HepG2 (cell line): ENCODE data around the gene CARHSP1. TPM values are rescaled to one million over a fixed set of nuclear protein-coding genes. Genes with fewer than 3 reads are reported as not detected.

ENCODE experiments used
- ATF7-NPFF ChIP-seq: sonication (generic); formaldehyde crosslinking; IDR thresholded peaks from 2 replicates; pipeline ENCODE4 v1.8.1; 2023; ENCODE audit warnings: mild to moderate bottlenecking, low read depth, missing genetic modification reagents, moderate library complexity
- CSRNP2 ChIP-seq: sonication (generic); formaldehyde crosslinking; conservative IDR thresholded peaks from 2 replicates; pipeline ENCODE4 v1.8.0; 2022; ENCODE audit warnings: low read depth, missing genetic modification reagents
- DBP ChIP-seq: sonication (generic); formaldehyde crosslinking; IDR thresholded peaks from 2 replicates; pipeline ENCODE4 v1.4.0; 2020; ENCODE audit warnings: missing genetic modification reagents; ENCODE audit errors: not compliant biosample characterization
- HMGXB4 ChIP-seq, 2 experiments: sonication (generic) in 1 of 2; formaldehyde crosslinking in 1 of 2; IDR thresholded peaks; 2 replicates each; pipeline versions ENCODE4 v1.4.0 to v1.6.1; 2018 to 2020; ENCODE audit warnings: missing genetic modification reagents in 2 of 2, borderline replicate concordance in 1 of 2, low read depth in 1 of 2, mild to moderate bottlenecking in 1 of 2, missing biosample characterization in 1 of 2
- MTA1 ChIP-seq: sonication (generic); formaldehyde crosslinking; IDR thresholded peaks from 2 replicates; pipeline ENCODE4 v1.4.0; 2020; ENCODE audit warnings: missing genetic modification reagents, mild to moderate bottlenecking, borderline replicate concordance
- PAF1 ChIP-seq: IDR thresholded peaks from 2 replicates; pipeline ENCODE4 v1.6.1; 2016; ENCODE audit warnings: missing genetic modification reagents, missing compliant biosample characterization
- POLR2AphosphoS5 ChIP-seq: IDR thresholded peaks from 2 replicates; pipeline ENCODE4 v1.6.1; 2012; ENCODE audit warnings: low read depth, low read length
- PRDM4 ChIP-seq: sonication (generic); formaldehyde crosslinking; IDR thresholded peaks from 2 replicates; pipeline ENCODE4 v1.9.0; 2021; ENCODE audit warnings: missing genetic modification reagents, borderline replicate concordance
- STAG1 ChIP-seq: sonication (generic); formaldehyde crosslinking; IDR thresholded peaks from 2 replicates; pipeline ENCODE4 v1.4.0; 2020; ENCODE audit warnings: missing genetic modification reagents
- TBX2 ChIP-seq: sonication (generic); formaldehyde crosslinking; IDR thresholded peaks from 2 replicates; pipeline ENCODE4 v1.5.0; 2020; ENCODE audit warnings: missing genetic modification reagents, mild to moderate bottlenecking, borderline replicate concordance
- ZFP91 ChIP-seq: sonication (generic); formaldehyde crosslinking; IDR thresholded peaks from 2 replicates; pipeline ENCODE4 v1.9.0; 2022; ENCODE audit warnings: missing genetic modification reagents, mild to moderate bottlenecking, borderline replicate concordance
- ZNF362 ChIP-seq: sonication (generic); formaldehyde crosslinking; IDR thresholded peaks from 2 replicates; pipeline ENCODE4 v1.4.0; 2020; ENCODE audit warnings: missing genetic modification reagents, mild to moderate bottlenecking, borderline replicate concordance
- ZNF557 ChIP-seq: sonication (generic); formaldehyde crosslinking; IDR thresholded peaks from 2 replicates; pipeline ENCODE4 v1.4.0; 2020; ENCODE audit warnings: missing genetic modification reagents
- ZNF580 ChIP-seq: IDR thresholded peaks from 2 replicates; pipeline ENCODE4 v1.6.1; 2016; ENCODE audit warnings: low read depth, borderline replicate concordance
- ZNF883 ChIP-seq: sonication (generic); formaldehyde crosslinking; IDR thresholded peaks from 2 replicates; pipeline ENCODE4 v1.5.1; 2020; ENCODE audit warnings: mild to moderate bottlenecking, missing genetic modification reagents; ENCODE audit errors: not compliant biosample characterization
- polyA plus RNA-seq, 8 experiments: library from polyadenylated mRNA; depleted of rRNA in 3 of 8; stranded (reverse) in 7 of 8; unstranded in 1 of 8; fragments of >200 nt; fragmentation: Illumina TruSeq in 4 of 8; extraction: Trizol in 4 of 8; gene quantifications; 2 replicates each; pipeline versions ENCODE4 v1.2.1 to v1.2.3, GENCODE V29; 2011 to 2016; ENCODE audit warnings: low read depth in 4 of 8, missing spikeins in 1 of 8, mixed read lengths in 1 of 8; ENCODE audit not compliant: insufficient read depth in 1 of 8
- total RNA-seq, 5 experiments: library from RNA; depleted of rRNA; stranded (reverse); fragments of >200 nt; fragmentation: Illumina TruSeq; extraction: Trizol; gene quantifications; 2 replicates each; pipeline ENCODE4 v1.2.3, GENCODE V29; 2016; ENCODE audit warnings: low read depth in 1 of 5

The CARHSP1 gene
- total and polyA plus RNA-seq, 2 of the 13 experiments (the other 11 are each of a cell fraction or from before 2014, with no cell fraction given), result 173 to 345 TPM

GRCh38 chr16:8855051-8855786 is 13.6 kb downstream of the CARHSP1 start (continued):
- TF ChIP-seq TBX2 (CRISPR knock-in tag), result peak; percentile 13; the same call in 1 of the 2 replicates
- 0 out of 2 replicates have a peak, but pooled peaks have one; percentile 22 for TF ChIP-seq ZFP91 (CRISPR knock-in tag)
- TF ChIP-seq ZNF362 (CRISPR knock-in tag), result no peak
- TF ChIP-seq CSRNP2, result no peak
- TF ChIP-seq STAG1 (CRISPR knock-in tag), result peak; percentile 50
- peak; percentile 15; the same call in 1 of the 2 replicates for TF ChIP-seq ZNF580
- peak; percentile 23; the same call in 1 of the 2 replicates for TF ChIP-seq POLR2AphosphoS5
- 0 out of 2 replicates have a peak, but pooled peaks have one; percentile 56 for TF ChIP-seq MTA1
- TF ChIP-seq DBP (CRISPR knock-in tag), result peak; percentile 67
- TF ChIP-seq HMGXB4 (CRISPR knock-in tag; IDR thresholded peaks at IDR 0.05; ENCODE audit: borderline replicate concordance in 1 of 2, low read depth in 1 of 2), result no peak
- TF ChIP-seq ATF7-NPFF, result no peak
- TF ChIP-seq PAF1 (CRISPR knock-in tag), result peak; percentile 4; the same call in 1 of the 2 replicates
- no peak for TF ChIP-seq PRDM4
- TF ChIP-seq ZNF883 (CRISPR knock-in tag), result peak; percentile 64
- no peak for TF ChIP-seq ZNF557
